OCI-LY7 (cell line): ENCODE results near the gene TM9SF1. TPM values are rescaled to one million over a fixed set of nuclear protein-coding genes. Genes with fewer than 3 reads are reported as not detected.
"Not testable (repeated sequence)": the region's sequence is repeated elsewhere in the genome, so short reads cannot be mapped to it uniquely, and the experiment has no call there.

ENCODE experiments used
- BruUV-seq: library from RNA; stranded (reverse); fragments of 400-500 nt; replicated peaks from 2 replicates; lab custom pipeline; 2021; lab: Mats Ljungman, UMichigan
- CTCF ChIA-PET: fragments of 300-600 bp; sonication (Branson Sonifier 250); formaldehyde crosslinking; loops from one replicate; lab custom pipeline; 2022; ENCODE audit warnings: antibody characterized with exemption; ENCODE audit not compliant: unreplicated experiment; lab: Charles Lee
- POLR2A ChIA-PET: fragments of 300-600 bp; sonication (Branson Sonifier 250); formaldehyde crosslinking; loops from one replicate; lab custom pipeline; 2022; ENCODE audit warnings: antibody characterized with exemption; lab: Charles Lee
- DNase-seq: peaks from one replicate; pipeline ENCODE4 v3.0.0-alpha.2; 2015; ENCODE audit warnings: low spot score
- H2AFZ ChIP-seq: fragments of 200-600 bp; sonication (generic), shearing (Covaris generic); 2 replicates; pipeline ENCODE4 v1.6.1; 2014; ENCODE audit warnings: mild to moderate bottlenecking, antibody characterized with exemption, low read length, moderate library complexity
- H3K27ac ChIP-seq: fragments of 200-600 bp; sonication (generic); 2 replicates; pipeline ENCODE4 v1.5.1; 2014; ENCODE audit warnings: mixed run types, low read depth, mild to moderate bottlenecking, moderate library complexity, low read length, inconsistent platforms; ENCODE audit not compliant: poor library complexity, severe bottlenecking
- H3K36me3 ChIP-seq: fragments of 200-600 bp; sonication (generic); 2 replicates; pipeline ENCODE4 v1.6.1; 2014; ENCODE audit warnings: mild to moderate bottlenecking, antibody characterized with exemption, low read length, moderate library complexity, mixed read lengths; ENCODE audit not compliant: insufficient read depth
- H3K4me1 ChIP-seq: fragments of 200-600 bp; sonication (generic); 2 replicates; pipeline ENCODE4 v1.5.1; 2014; ENCODE audit warnings: mild to moderate bottlenecking, low read length; ENCODE audit not compliant: insufficient read depth, poor library complexity, severe bottlenecking
- H3K4me2 ChIP-seq: fragments of 200-600 bp; sonication (generic); 2 replicates; pipeline ENCODE4 v1.6.1; 2014; ENCODE audit warnings: mild to moderate bottlenecking, low read length
- H3K4me3 ChIP-seq: fragments of 200-600 bp; sonication (generic); 2 replicates; pipeline ENCODE4 v1.5.1; 2014; ENCODE audit warnings: mild to moderate bottlenecking, low read depth, low read length; ENCODE audit not compliant: poor library complexity, severe bottlenecking
- H3K79me2 ChIP-seq: fragments of 200-600 bp; sonication (generic); 2 replicates; pipeline ENCODE4 v1.6.1; 2016; ENCODE audit warnings: low read depth, mild to moderate bottlenecking, low read length, moderate library complexity, mixed read lengths; ENCODE audit not compliant: insufficient read depth
- H3K9me2 ChIP-seq: fragments of 200-600 bp; sonication (generic); 2 replicates; pipeline ENCODE4 v1.6.1; 2016; ENCODE audit warnings: mild to moderate bottlenecking, low read length, mixed read lengths; ENCODE audit not compliant: insufficient read depth
- H3K9me3 ChIP-seq: fragments of 200-600 bp; sonication (generic); 2 replicates; pipeline ENCODE4 v1.6.1; 2014; ENCODE audit warnings: mild to moderate bottlenecking, mixed run types, low read length, mixed read lengths
- H4K20me1 ChIP-seq: fragments of 200-600 bp; sonication (generic); 2 replicates; pipeline ENCODE4 v1.6.1; 2014; ENCODE audit warnings: mild to moderate bottlenecking, antibody characterized with exemption, low read length, moderate library complexity, mixed read lengths; ENCODE audit not compliant: insufficient read depth
- CTCF ChIP-seq: fragments of 200-600 bp; sonication (generic); conservative IDR thresholded peaks from 2 replicates; pipeline ENCODE4 v1.5.1; 2014; ENCODE audit warnings: mild to moderate bottlenecking, antibody characterized with exemption, low read length, moderate library complexity, mixed read lengths
- EZH2phosphoT487 ChIP-seq: fragments of 200-600 bp; sonication (generic); IDR thresholded peaks from 2 replicates; pipeline ENCODE4 v1.6.1; 2018; ENCODE audit warnings: low read depth, borderline replicate concordance, mild to moderate bottlenecking, mixed run types, antibody characterized with exemption, low read length, moderate library complexity, mixed read lengths
- intact Hi-C: fragments of 100-400 bp; cut with micrococcal nuclease; formaldehyde crosslinking; loops from one replicate; pipeline ENCODE4 v1.10.0; 2022; ENCODE audit not compliant: unreplicated experiment
- total RNA-seq, 2 experiments: library from RNA; depleted of rRNA in 1 of 2; stranded (reverse); fragments of >200 nt in 1 of 2; shearing (Covaris generic) in 1 of 2; gene quantifications; 2 replicates each; pipeline ENCODE4 v1.2.3, GENCODE V29; 2014 to 2022

Gene TM9SF1
- total RNA-seq, 2 experiments from 2014 or later = 23.4 to 27.8 TPM

GRCh38 chr14:24219521-24219920, 24.3 kb upstream of the TM9SF1 start:
- peaks cover 12% of the 10 kb centered on the region for H3K4me1 ChIP-seq
- H3K4me3 ChIP-seq = no peak overlapping the region
- no peak overlapping the region for H3K4me2 ChIP-seq
- no peaks in the 10 kb centered on the region for H3K9me3 ChIP-seq
- no TSS peak for BruUV-seq
- peaks cover 43% of the 10 kb centered on the region for H3K79me2 ChIP-seq
- H3K27ac ChIP-seq = no peak overlapping the region
- ChIA-PET POLR2A (interaction anchor here (0.6 to 1.9 kb wide), 5 partner anchors 8 to 114 kb away, joined by 3 to 9 read pairs (median 4); partner anchors contain the start of gene TINF2), CTCF (interaction anchor here (1.5 kb wide), 1 partner anchor 23 kb away, joined by 3 read pairs; the partner anchor contains the start of gene TINF2)
- H2AFZ ChIP-seq = no peak overlapping the region
- no peak for TF ChIP-seq CTCF
- TF ChIP-seq EZH2phosphoT487 = no peak
- no peaks in the 10 kb centered on the region for H3K9me2 ChIP-seq
- no peak for DNase-seq
- intact Hi-C loops = no loop called here
- no peaks in the 10 kb centered on the region for H4K20me1 ChIP-seq
- peaks cover 10% of the 10 kb centered on the region; the same call in 1 of the 2 replicates for H3K36me3 ChIP-seq

- Histone ChIP-seq H3K4me1 (peaks cover 16% of the 10 kb centered on the region), H3K9me2 (no peaks in the 10 kb centered on the region), H3K4me2 (no peak overlapping the region), H3K9me3 (no peaks in the 10 kb centered on the region), H2AFZ (no peak overlapping the region), H3K36me3 (peaks cover 6% of the 10 kb centered on the region; the same call in 1 of the 2 replicates), H3K27ac (no peak overlapping the region), H3K79me2 (peaks cover 44% of the 10 kb centered on the region), H4K20me1 (no peaks in the 10 kb centered on the region), H3K4me3 (no peak overlapping the region)
- CTCF ChIA-PET = interaction anchor here (1.5 kb wide), 1 partner anchor 23 kb away, joined by 3 read pairs; the partner anchor contains the start of gene TINF2
- intact Hi-C loops = no loop called here
- no TSS peak for BruUV-seq
- no peak for DNase-seq
- POLR2A ChIA-PET = interaction anchor here (0.6 to 1.9 kb wide), 5 partner anchors 8 to 115 kb away, joined by 3 to 9 read pairs (median 4); partner anchors contain the start of gene TINF2
- TF ChIP-seq CTCF (no peak), EZH2phosphoT487 (no peak)
Observed at GRCh38 chr14:24219080-24219479, 23.8 kb upstream of the TM9SF1 start.

DNA sequence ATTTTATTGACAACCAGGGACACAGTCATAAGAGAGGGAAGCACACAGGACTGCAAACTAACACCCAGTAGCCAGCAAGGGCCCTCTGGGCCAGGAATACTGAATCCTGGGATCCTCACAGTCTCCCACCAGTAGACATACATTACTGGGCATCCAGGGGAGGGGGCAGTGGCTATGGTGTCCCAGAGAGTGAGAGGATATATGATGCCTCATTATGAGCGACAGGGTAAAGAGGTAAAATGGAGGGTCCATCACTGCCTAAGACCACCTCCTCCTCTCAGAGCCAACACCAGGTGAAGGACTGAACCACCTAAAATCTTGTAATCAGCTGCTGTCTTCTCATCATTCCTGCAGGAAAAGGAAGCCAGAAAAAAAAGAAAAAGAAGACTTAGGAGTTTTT, 21.6 kb upstream of the TM9SF1 start:
- POLR2A ChIA-PET = interaction anchor here (1.5 kb wide), 1 partner anchor 25 kb away, joined by 5 read pairs; the partner anchor contains the start of gene TINF2
- H3K79me2 ChIP-seq = peaks cover 35% of the 10 kb centered on the region

More for the DNA sequence above, 21.6 kb upstream of the TM9SF1 start:
- CTCF ChIA-PET, H3K4me3 ChIP-seq, H3K27ac ChIP-seq, H3K4me2 ChIP-seq, H3K9me3 ChIP-seq, H4K20me1 ChIP-seq, H2AFZ ChIP-seq, H3K36me3 ChIP-seq, BruUV-seq, H3K9me2 ChIP-seq, DNase-seq: not testable (repeated sequence)
- intact Hi-C loops = loop anchor here (1.0 kb wide), 1 partner anchor 54 kb away; the partner anchor contains the start of gene RABGGTA
- peaks cover 28% of the 10 kb centered on the region for H3K4me1 ChIP-seq
